AG04449 (cell line): ENCODE results near the gene OCSTAMP.

ENCODE experiments used
- CTCF ChIA-PET: fragments of 350-600 bp; formaldehyde crosslinking; extraction: SDS; loops from one replicate; lab custom pipeline; 2021; ENCODE audit warnings: antibody characterized with exemption; lab: Yijun Ruan, JAX
- POLR2A ChIA-PET: fragments of 400-600, 350-600 bp; formaldehyde crosslinking; extraction: SDS; loops from one replicate; lab custom pipeline; 2020; ENCODE audit warnings: antibody characterized with exemption, inconsistent platforms; lab: Yijun Ruan, JAX
- DNase-seq: peaks from one replicate; pipeline ENCODE4 v3.0.0-alpha.2; 2010; ENCODE audit warnings: low read depth, low spot score
- H3K4me3 ChIP-seq: 2 replicates; pipeline ENCODE4 v1.5.1; 2011; ENCODE audit warnings: low read depth, mild to moderate bottlenecking, control low read depth, low read length
- TF ChIP-seq, protein P1 (sequence below): IDR thresholded peaks from one replicate; pipeline ENCODE4 v1.5.1; 2011; ENCODE audit warnings: mild to moderate bottlenecking, moderate library complexity, low read length, control low read depth, inconsistent platforms; ENCODE audit not compliant: insufficient read depth; ENCODE audit errors: missing control alignments

The OCSTAMP gene

DNA sequence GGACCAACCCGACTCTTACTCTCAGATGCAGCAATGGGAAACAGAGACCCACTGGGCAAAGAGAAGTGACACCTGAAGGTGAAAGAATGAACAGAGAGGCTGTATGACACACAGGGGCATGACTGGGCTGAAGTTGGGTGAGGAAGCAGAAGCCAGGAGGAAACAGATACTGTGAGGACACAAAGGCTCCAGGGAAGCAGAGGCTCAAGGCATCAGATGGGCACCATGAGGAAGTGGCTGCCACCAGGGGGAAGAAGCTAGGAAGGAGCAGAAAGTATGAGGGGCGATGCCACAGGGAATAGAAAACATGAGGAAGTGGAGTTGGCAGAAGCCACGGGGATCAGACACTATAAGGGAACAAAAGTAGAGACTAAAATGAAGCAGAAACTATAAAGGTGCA, 30.9 kb upstream of the OCSTAMP start:
- POLR2A ChIA-PET: no interaction called here
- CTCF ChIA-PET: no interaction called here
- no peak overlapping the region for H3K4me3 ChIP-seq
- TF ChIP-seq, protein P1, sequence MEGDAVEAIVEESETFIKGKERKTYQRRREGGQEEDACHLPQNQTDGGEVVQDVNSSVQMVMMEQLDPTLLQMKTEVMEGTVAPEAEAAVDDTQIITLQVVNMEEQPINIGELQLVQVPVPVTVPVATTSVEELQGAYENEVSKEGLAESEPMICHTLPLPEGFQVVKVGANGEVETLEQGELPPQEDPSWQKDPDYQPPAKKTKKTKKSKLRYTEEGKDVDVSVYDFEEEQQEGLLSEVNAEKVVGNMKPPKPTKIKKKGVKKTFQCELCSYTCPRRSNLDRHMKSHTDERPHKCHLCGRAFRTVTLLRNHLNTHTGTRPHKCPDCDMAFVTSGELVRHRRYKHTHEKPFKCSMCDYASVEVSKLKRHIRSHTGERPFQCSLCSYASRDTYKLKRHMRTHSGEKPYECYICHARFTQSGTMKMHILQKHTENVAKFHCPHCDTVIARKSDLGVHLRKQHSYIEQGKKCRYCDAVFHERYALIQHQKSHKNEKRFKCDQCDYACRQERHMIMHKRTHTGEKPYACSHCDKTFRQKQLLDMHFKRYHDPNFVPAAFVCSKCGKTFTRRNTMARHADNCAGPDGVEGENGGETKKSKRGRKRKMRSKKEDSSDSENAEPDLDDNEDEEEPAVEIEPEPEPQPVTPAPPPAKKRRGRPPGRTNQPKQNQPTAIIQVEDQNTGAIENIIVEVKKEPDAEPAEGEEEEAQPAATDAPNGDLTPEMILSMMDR: no peak
- DNase-seq: no peak

DNA sequence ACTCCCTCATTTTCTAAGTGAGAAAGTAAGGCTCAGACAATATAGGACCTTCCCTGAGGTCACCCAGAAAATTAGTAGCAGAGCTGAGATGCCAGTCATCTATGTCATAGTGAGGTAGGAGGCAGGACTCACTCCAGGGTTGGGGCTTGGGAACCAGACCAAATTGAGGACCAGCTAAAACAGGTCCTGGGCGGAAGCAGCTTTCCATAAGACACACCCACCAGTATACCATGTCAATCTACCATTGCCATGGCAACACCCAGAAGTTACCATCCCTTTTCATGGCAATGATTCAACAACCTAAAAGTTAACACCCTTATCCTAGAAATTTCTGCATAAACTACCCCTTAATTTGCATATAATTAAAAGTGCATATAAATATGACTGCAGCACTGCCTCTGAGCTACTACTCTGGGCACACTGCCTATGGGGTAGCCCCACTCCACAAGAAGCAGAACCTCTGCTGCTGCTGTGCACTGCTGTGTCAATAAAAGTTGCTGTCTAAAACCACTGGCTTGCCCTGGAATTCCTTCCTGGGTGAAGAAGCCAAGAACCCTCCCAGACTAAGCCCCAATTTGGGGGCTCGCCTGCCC, 30.3 kb upstream of the OCSTAMP start:
- POLR2A ChIA-PET: no interaction called here
- TF ChIP-seq, protein P1: no peak
- H3K4me3 ChIP-seq: no peak overlapping the region
- CTCF ChIA-PET: no interaction called here
- no peak for DNase-seq

DNA sequence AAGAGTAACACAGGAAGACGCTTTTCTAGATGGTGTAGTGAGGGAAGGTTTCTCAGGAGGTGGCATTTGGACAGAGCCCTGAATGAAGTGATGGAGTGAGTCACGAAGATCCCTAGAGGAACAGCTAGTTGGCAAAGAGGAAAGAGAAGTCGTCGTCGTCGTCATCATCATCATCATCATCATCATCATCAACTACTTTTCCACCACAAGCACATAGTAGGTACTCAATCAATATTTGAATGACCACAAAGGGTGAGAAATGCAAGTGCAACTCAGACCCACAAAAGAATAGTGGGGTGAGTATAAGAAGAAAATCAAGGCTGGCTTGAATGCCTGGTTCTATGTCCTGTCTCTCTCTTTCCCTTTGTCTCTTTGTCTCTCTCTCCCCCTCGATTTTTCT, 28.3 kb upstream of the OCSTAMP start:
- H3K4me3 ChIP-seq: no peak overlapping the region
- TF ChIP-seq, protein P1: no peak
- POLR2A ChIA-PET: no interaction called here
- CTCF ChIA-PET: no interaction called here
- no peak for DNase-seq

DNA sequence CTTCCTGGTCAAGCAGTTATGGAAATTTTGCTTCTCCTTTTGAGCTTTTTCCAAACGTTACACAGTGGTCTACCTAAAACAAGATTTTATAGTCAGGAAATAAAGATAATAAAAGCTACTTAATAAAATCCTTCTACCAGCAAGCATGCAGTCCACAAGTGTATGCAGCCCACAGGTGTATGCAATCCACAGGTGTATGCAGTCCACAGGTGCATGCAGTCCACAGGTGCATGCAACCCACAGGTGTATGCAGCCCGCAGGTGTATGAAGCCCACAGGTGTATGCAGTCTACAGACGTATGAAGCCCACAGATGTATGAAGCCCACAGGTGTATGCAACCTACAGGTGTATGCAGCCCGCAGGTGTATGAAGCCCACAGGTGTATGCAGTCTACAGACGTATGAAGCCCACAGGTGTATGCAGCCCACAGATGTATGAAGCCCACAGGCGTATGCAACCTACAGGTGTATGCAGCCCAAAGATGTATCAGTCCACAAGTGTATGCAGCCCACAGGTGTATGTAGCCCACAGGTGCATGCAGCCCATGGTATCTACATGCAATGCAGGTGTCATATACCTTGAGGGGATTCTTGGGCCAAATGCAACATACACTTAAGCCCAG, 26.4 kb upstream of the OCSTAMP start:
- POLR2A ChIA-PET: no interaction called here
- CTCF ChIA-PET: no interaction called here

DNA sequence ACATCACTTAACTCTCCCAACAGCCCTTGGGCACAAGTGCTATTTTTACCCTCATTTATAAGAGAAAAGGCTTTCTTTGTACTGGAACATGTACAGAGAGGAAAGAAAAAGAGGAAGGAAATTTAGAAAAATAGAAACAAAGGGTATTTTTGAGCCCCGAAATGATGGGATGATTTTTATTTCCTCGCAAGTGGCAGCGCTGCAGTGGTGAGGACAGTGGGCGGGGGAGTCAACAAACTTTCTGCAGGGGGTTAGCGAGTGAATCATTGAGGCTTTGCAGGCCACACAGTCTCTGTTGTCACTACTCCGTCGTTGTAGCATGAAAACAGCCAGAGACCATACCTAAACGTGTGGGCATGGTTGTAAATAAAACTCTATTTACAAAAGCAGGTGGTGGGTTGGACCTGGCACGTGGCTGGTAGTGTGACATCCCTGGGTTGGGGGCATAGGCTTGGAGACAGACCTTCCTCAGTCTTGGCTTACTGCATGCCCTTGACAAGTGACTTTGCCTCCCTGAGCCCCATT, 25.5 kb upstream of the OCSTAMP start:
- DNase-seq: no peak
- no peak overlapping the region for H3K4me3 ChIP-seq
- POLR2A ChIA-PET: no interaction called here
- TF ChIP-seq, protein P1: no peak
- CTCF ChIA-PET: no interaction called here

More for the DNA sequence above, 26.4 kb upstream of the OCSTAMP start:
- H3K4me3 ChIP-seq: no peak overlapping the region
- TF ChIP-seq, protein P1: no peak
- DNase-seq: no peak

DNA sequence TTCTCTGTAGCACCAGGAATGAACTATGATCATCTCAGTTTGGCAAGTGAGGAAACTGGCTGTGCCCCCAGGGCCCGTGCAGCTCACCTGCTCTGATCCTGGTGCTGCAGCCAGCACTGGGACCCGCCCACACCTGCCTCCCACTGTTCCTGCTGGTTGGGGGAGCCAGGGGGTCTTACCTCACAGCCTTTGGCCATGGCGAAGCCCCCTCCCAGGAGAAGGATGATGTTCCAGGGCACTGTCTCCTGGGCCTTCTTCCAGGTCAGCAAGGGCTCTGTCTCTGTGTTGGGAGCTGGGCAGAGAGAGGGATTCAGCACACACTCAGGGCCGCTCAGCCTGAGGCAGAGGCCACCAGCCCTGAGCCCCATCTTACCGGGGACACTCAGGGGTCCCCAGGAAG, 24.9 kb upstream of the OCSTAMP start:
- CTCF ChIA-PET: no interaction called here
- POLR2A ChIA-PET: no interaction called here
- TF ChIP-seq, protein P1: no peak
- no peak for DNase-seq
- H3K4me3 ChIP-seq: no peak overlapping the region
